DND-41 (cell line): ENCODE results near the gene CRACR2B.

Experiments
- CTCF ChIP-seq: IDR thresholded peaks from 2 replicates; pipeline ENCODE4 v1.5.1; 2012; ENCODE audit warnings: borderline replicate concordance, low read length, moderate library complexity, mild to moderate bottlenecking; ENCODE audit not compliant: poor library complexity, severe bottlenecking; ENCODE audit errors: extremely low read depth
- EZH2 ChIP-seq: IDR thresholded peaks from 3 replicates; pipeline ENCODE4 v1.6.1; 2012; ENCODE audit warnings: borderline replicate concordance, low read depth, mild to moderate bottlenecking, moderate library complexity, low read length, inconsistent platforms; ENCODE audit not compliant: severe bottlenecking

- no peak for TF ChIP-seq CTCF
- no peak for TF ChIP-seq EZH2
Observed at GRCh38 chr11:866481-866880, 38.8 kb downstream of the CRACR2B start.
